RWPE2 (cell line): Measurements from ENCODE around the gene TNFRSF13B.

ENCODE experiments used
- ATAC-seq: fragments of 200-7000 bp; cut with Tn5 transposase; 3 replicates; pipeline ENCODE4 v1.9.1; 2021; ENCODE audit warnings: low read depth
- DNase-seq: peaks from one replicate; pipeline ENCODE4 v3.0.0-alpha.2; 2020; ENCODE audit warnings: low spot score
- H3K27ac ChIP-seq: fragments of 450-650 bp; 2 replicates; pipeline ENCODE4 v1.5.1; 2017; ENCODE audit warnings: mild to moderate bottlenecking; ENCODE audit not compliant: poor library complexity, severe bottlenecking
- H3K27me3 ChIP-seq: fragments of 250-450 bp; sonication (Bioruptor Pico); 2 replicates; pipeline ENCODE4 v1.5.1; 2021; ENCODE audit warnings: mild to moderate bottlenecking, moderate library complexity; ENCODE audit not compliant: insufficient read depth, poor library complexity, severe bottlenecking
- H3K36me3 ChIP-seq: fragments of 250-450 bp; sonication (Bioruptor Pico); 2 replicates; pipeline ENCODE4 v1.5.1; 2020; ENCODE audit warnings: low read depth, mild to moderate bottlenecking, moderate library complexity
- H3K4me1 ChIP-seq: fragments of 250-450 bp; sonication (Bioruptor Pico); 2 replicates; pipeline ENCODE4 v1.5.1; 2021; ENCODE audit warnings: mild to moderate bottlenecking, moderate library complexity; ENCODE audit not compliant: insufficient read depth, poor library complexity, severe bottlenecking
- H3K4me3 ChIP-seq: fragments of 250-450 bp; sonication (Bioruptor Pico); 2 replicates; pipeline ENCODE4 v1.5.1; 2021; ENCODE audit warnings: mild to moderate bottlenecking, moderate library complexity; ENCODE audit not compliant: severe bottlenecking
- H3K9me3 ChIP-seq: fragments of 250-450 bp; sonication (Bioruptor Pico); 2 replicates; pipeline ENCODE4 v1.5.1; 2021; ENCODE audit warnings: mild to moderate bottlenecking, moderate library complexity; ENCODE audit not compliant: severe bottlenecking
- TF ChIP-seq, protein P1 (sequence below): fragments of 450-650 bp; IDR thresholded peaks from one replicate; pipeline ENCODE4 v1.5.1; 2017; ENCODE audit warnings: mild to moderate bottlenecking, moderate library complexity; ENCODE audit not compliant: poor library complexity, severe bottlenecking

Gene TNFRSF13B

DNA sequence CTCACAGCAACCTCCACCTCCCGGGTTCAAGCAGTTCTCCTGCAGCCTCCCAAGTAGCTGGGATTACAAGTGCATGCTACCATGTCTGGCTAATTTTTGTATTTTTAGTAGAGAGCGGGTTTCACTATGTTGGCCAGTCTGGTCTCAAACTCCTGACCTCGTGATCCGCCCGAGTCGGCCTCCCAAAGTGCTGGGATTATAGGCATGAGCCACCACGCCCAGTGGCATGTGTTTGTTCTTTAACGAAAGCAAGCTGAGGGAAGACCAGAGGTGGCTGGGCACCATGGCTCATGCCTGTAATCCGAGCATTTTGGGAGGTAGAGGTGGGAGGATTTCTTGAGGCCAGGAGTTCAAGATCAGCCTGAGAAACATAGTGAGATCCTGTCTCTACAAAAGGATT is 18.1 kb downstream of the TNFRSF13B start:
- Histone ChIP-seq H3K4me3 (no peak overlapping the region), H3K9me3 (peaks cover 5% of the 10 kb centered on the region), H3K27ac (no peak overlapping the region), H3K36me3 (no peaks in the 10 kb centered on the region), H3K4me1 (no peaks in the 10 kb centered on the region), H3K27me3 (no peaks in the 10 kb centered on the region)
- ATAC-seq: no peak
- TF ChIP-seq, protein P1, sequence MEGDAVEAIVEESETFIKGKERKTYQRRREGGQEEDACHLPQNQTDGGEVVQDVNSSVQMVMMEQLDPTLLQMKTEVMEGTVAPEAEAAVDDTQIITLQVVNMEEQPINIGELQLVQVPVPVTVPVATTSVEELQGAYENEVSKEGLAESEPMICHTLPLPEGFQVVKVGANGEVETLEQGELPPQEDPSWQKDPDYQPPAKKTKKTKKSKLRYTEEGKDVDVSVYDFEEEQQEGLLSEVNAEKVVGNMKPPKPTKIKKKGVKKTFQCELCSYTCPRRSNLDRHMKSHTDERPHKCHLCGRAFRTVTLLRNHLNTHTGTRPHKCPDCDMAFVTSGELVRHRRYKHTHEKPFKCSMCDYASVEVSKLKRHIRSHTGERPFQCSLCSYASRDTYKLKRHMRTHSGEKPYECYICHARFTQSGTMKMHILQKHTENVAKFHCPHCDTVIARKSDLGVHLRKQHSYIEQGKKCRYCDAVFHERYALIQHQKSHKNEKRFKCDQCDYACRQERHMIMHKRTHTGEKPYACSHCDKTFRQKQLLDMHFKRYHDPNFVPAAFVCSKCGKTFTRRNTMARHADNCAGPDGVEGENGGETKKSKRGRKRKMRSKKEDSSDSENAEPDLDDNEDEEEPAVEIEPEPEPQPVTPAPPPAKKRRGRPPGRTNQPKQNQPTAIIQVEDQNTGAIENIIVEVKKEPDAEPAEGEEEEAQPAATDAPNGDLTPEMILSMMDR: no peak
- DNase-seq: no peak

DNA sequence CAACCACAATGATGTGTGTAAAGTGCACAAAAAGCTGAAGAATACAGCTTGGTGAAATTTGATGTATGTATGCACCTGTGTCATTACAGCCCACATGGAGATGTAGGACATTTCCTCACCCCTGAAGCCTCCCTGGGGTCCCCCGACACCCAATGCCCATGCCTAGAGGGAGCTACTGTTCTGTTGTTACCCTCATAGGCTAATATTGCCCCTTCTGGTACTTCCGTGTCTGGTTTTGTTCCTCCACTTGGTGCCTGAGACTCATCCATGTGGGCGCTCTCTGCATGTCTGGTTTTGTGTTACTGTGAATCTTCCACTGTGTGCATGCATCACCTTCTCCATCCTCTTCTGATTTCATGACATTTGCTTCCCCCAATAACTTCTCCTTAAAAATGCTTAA is 18.6 kb downstream of the TNFRSF13B start:
- DNase-seq (no peak), ATAC-seq (no peak)
- H3K4me1 ChIP-seq: no peaks in the 10 kb centered on the region
- H3K27me3 ChIP-seq: no peaks in the 10 kb centered on the region
- no peaks in the 10 kb centered on the region for H3K36me3 ChIP-seq
- H3K9me3 ChIP-seq: peaks cover 5% of the 10 kb centered on the region
- TF ChIP-seq, protein P1: no peak
- no peak overlapping the region for H3K27ac ChIP-seq
- H3K4me3 ChIP-seq: no peak overlapping the region

DNA sequence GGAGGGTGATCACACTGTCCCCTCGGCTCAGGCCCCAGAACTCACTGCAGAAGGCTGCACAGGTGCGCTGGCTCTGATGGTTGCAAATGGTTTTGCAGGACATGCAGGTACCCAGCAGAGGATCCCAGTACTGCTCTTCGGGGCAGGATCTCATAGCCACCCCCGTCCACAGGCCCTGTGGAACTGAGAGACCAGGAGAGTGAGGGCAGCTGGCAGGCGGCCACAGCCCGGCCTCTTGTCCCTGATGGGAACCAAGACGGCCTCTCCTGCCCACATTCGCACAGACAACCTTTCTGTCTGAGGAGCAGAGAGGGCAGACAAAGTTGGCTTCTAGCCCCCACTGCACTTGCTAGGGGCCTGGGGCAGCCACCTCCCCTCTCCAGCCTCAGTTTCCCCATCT is 19.5 kb downstream of the TNFRSF13B start:
- Histone ChIP-seq H3K27ac (no peak overlapping the region), H3K36me3 (no peaks in the 10 kb centered on the region), H3K4me1 (no peaks in the 10 kb centered on the region), H3K9me3 (peaks cover 5% of the 10 kb centered on the region), H3K4me3 (no peak overlapping the region), H3K27me3 (no peaks in the 10 kb centered on the region)
- TF ChIP-seq, protein P1: no peak
- DNase-seq (no peak), ATAC-seq (no peak)

DNA sequence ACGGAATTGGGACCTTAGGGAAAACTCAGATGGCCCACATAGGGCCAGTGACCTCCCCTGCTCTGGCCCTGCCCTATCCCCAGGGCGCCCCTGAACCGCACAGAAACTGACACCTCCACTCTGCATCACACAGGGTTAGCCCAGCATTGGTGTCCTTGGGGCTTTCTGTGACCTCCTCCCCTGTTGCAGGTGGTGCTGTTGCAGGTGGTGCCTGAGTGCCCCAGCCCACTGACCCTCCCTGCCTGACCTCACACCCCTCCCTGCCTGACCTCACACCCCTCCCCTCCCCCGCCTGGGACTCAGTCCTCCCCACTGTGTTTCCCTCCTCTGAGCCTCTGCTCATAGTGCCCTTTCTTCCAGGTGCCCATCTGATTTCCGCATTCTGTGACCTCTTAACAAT is 21.4 kb downstream of the TNFRSF13B start:
- Histone ChIP-seq H3K9me3 (peaks cover 3% of the 10 kb centered on the region), H3K4me3 (no peak overlapping the region), H3K27me3 (no peaks in the 10 kb centered on the region), H3K4me1 (no peaks in the 10 kb centered on the region), H3K36me3 (no peaks in the 10 kb centered on the region), H3K27ac (no peak overlapping the region)
- ATAC-seq: no peak
- TF ChIP-seq, protein P1: no peak
- DNase-seq: no peak

DNA sequence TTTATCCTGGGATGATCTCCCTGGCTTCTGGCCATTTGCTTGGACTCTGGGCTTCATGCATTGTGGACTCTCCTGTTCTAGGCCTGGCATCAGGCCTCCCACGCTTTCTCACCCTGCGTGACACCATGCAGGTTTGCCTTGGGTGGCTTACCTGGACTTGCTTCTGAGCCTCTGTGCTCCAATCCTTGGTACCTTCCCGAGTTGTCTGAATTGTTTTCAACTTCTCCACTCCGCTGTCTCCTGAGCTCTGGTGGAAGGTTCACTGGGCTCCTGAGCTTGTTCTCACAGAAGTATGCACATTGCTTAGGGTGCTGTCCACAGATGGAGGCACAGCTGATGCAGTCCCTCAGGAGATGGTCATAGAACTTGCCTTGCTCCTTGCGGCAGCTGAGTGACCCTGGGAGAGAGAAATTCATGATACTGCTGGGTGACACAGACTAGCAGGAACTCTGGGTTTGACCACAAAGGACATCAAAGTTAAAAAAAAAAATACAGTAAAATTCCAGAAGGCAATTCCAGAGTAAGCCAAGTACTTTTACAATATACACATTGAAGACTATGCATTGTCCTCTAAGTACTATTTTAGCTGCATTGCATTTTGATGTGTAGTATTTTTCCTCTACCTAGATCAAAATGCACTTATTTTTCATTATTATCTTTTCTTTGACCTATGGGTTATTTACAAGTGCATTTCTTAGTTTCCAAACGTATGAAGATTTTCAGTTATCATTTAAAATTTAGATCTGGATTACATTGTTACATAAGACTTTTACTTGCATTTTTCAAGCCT is 23.1 kb downstream of the TNFRSF13B start:
- ATAC-seq (no peak), DNase-seq (no peak)
- no peaks in the 10 kb centered on the region for H3K4me1 ChIP-seq
- no peak overlapping the region for H3K27ac ChIP-seq
- no peaks in the 10 kb centered on the region for H3K27me3 ChIP-seq
- TF ChIP-seq, protein P1: no peak
- H3K36me3 ChIP-seq: no peaks in the 10 kb centered on the region
- H3K9me3 ChIP-seq: peaks cover 2% of the 10 kb centered on the region
- H3K4me3 ChIP-seq: no peak overlapping the region
